Fibroblast of upper back skin (primary cell): ENCODE data around the gene RCL1.

Source experiments
- DNase-seq: peaks from one replicate; pipeline ENCODE4 v3.0.0-alpha.2; 2013

Gene RCL1

DNA sequence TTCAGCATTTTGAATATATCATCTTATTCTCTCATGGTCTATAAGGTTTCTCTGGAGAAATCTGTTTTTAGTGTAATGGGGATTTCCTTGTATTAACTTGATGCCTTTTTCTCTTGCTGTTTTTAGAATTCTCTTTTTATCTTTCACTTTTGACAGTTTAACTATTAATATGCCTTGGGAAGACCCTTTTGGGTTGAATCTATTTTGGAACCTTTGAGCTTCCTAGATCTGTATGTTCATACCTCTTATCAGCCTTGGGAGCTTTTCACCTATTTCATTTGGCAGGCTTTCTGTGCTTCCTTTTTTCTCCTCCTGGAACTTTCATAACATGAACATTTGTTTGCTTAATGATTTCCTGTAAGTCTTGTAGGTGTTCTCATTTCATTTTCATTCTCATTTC is 22.2 kb downstream of the RCL1 start:
- no peak for DNase-seq

DNA sequence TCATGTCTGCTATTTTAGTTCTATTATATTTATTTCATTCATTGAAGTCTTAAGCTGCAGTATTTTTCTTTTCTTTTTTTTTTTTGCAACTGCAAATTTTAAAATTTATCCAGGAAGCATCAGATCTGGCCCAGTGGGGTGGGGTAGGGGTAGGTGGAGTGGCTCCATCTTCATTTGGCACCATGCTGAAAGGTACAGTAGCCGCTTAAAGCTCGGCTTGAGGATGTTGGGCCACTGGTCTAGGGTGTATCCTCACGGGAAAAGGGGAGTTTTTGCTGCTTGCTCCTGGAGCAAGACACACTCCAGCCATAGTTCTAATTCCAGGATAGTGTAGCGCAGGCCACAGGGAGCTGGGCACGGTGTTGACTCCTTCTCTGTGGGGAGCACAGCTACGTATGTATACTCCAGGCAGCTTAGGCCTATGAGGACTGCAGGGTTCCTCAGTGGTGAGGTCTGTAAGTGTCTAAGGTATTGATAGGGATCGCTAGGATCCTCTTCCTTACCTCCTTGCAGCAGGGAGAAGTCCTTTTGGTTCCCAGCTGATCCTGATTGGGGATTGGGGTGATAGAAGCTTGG is 22.7 kb downstream of the RCL1 start:
- no peak for DNase-seq

GRCh38 chr9:4820168-4820567 is 27.4 kb downstream of the RCL1 start:
- DNase-seq = no peak

GRCh38 chr9:4821133-4821532 is 28.4 kb downstream of the RCL1 start:
- DNase-seq = no peak

GRCh38 chr9:4822057-4822456 is 29.3 kb downstream of the RCL1 start:
- no peak for DNase-seq

DNA sequence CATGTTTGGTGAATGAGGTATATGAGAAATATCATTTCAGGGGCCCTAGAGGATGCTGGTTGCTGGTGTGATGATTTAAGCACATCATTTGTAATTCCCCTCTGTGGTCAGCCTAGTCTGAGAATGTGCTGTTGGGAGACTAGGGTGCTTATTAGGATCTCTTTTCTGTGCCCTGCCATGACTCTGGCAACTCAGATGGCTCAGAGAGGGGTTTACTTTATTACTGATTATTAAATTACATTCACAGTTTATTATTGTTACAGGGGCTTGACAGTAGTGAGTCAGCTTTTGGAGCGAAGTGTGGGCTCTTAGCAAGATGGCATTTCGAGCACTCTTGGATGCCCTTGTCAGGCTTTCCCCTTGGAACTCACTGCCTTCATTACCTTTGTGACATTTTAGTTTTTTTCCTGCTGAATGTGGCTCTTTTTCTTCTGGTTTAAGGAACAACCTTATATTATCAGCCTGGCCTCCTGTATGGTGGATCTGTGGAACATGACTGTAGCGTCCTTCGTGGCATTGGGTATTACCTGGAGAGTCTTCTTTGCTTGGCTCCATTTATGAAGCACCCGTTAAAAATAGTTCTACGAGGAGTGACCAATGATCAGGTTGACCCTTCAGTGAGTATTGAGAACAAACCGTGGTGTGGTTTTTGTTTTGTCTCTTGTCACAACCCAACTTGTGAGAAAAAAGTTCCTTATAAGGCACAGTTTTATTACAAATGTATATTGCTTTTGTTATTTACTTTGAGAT is 33.8 kb downstream of the RCL1 start:
- no peak for DNase-seq

GRCh38 chr9:4827224-4827623 is 34.5 kb downstream of the RCL1 start:
- DNase-seq = no peak

DNA sequence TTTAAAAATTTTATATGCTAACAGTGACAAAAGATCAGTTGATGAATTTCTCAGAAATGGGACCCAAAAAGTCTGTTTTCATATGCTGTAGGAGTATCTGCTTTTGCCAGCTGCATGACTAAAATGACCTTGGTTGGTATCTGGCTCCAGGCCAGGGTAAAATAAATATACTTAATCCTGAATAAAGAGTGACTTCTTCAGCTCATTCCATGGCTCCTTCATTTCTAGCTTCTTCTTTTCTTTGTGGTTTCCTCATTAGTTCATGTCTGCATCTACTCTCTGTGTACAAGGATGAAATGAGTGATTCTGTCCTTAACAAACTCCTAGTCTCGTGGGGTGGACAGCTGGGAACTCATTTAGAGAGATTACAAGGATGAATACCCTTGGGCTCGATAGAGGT is 36.0 kb downstream of the RCL1 start:
- peak; percentile 21 for DNase-seq

- DNase-seq = peak; percentile 25
Observed at GRCh38 chr9:4829969-4830368, 37.2 kb downstream of the RCL1 start.

- no peak for DNase-seq
Observed at GRCh38 chr9:4830699-4831098, 38.0 kb downstream of the RCL1 start.

DNA sequence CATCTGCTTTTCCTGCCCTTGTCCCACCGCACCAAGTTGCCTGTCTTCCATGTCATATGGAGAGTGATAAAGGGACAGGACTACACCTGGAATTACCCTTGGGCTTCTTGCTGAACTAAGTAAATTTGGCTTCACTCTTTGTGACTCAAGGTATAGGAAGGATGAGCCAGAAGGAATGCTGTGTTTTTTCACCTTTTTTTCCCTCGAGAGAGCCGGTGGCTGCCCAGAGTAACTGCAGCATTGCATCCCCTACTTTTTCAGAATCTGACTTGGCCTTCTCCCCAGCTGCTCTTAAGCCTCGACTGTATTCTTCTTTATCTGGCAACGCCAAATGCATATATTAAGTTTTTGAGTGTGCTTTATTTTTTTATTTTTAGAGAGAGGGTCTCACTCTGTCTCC is 38.4 kb downstream of the RCL1 start:
- no peak for DNase-seq

DNA sequence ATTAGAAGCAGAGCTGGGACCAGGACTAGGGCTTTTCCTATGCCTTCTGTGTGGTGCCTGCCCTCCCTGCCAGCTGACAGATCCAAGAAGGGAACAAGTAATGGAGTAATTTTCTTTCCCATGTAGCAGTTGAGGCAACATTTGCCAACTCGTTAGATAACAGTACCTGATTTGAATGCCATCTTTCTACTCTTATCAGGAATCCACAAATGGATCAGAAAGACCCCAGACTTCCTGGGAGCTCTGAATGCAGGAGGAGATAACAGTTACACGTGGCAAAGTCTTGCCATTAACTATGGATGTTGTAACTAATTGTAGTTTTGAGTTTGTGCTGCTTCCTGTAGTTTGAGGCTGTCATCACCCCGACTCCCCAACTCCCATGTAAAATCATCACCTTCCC is 39.2 kb downstream of the RCL1 start:
- no peak for DNase-seq

GRCh38 chr9:4832786-4833579 is 40.2 kb downstream of the RCL1 start:
- peak; percentile 90 for DNase-seq

GRCh38 chr9:4833781-4834560 is 41.2 kb downstream of the RCL1 start:
- no peak for DNase-seq

DNA sequence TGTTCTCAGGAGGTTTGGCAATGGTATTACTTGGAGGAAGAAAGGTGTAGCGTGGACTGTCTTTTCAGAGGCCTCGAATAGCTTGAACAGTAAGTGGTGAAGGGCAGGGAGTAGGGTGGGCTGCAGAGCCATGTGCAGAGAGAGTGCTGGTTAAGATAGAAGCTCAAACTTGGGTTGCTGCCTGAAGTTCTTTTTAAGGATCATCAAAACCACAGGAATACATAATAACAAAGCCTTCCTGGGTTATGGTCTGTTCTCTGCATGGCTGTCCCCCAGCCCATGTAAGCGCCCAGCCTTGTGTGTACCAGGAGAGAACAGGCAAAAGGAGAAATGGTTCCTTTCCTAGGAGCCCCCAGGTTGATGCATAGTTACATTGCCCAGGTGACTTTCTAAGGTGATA is 43.9 kb downstream of the RCL1 start:
- peak; percentile 53 for DNase-seq

DNA sequence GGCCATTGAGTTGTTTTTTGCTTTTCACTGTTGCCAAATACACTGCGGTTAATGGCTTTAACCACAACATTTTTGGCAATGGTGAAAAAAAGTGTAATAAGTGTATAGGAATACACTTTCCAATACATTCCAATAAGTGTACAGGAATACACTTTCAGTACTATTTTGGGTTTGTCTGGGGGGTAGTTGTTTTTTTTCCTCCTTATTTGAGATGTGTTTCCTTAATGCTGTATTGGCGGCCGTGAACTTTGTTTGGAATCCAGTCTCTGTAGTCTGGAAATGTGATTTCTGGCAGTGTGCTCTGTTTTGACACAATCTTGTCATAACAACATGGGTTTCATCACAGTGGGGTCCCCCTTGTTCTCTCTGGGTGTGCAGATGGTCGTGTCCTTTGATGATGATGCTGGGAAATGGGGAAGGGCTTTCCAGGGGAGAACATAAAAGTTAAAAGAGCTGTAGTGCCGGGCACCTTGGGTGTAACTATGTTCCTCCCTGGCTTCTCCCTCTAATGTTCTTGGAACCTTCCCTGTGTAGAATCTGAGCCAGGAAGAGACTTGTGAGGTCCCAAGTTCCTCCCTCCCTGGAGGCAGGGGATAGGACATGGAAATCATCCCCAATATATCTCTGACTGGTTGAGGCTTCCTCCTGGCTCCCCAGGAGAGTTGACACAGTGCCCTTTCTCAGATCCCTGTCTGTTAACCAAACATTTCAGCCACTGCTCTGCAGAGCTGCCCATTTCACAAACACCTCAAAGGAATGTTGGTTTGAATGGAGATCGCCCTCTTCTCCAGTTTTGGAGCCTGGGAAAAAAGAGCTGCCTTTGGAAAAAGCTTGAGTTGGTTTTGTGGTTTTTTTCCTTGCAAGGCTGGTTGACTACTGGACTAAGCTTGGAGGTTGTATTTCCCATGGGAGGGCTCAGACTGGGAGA is 44.8 kb downstream of the RCL1 start:
- DNase-seq = peak; percentile 96

DNA sequence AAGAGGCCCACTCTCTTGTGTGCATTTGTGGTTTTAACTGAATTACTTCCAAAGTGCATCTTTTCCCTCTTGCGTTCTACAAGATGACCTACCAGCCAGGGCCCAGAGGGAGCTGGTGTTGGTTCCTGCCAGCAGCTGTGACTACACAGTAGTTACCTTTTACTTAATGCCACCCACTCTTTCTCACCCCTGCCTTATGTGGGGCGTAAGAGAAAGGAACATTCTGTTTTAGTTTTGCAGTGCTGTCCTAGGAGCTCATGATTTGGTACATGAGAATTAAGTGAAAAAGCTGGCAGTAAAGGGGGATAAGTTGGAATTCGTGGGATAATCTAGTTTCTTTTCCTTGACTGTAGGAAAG is 45.4 kb downstream of the RCL1 start:
- no peak for DNase-seq

GRCh38 chr9:4839470-4839912 is 46.7 kb downstream of the RCL1 start:
- no peak for DNase-seq

GRCh38 chr9:4840018-4840417 is 47.3 kb downstream of the RCL1 start:
- DNase-seq = no peak

DNA sequence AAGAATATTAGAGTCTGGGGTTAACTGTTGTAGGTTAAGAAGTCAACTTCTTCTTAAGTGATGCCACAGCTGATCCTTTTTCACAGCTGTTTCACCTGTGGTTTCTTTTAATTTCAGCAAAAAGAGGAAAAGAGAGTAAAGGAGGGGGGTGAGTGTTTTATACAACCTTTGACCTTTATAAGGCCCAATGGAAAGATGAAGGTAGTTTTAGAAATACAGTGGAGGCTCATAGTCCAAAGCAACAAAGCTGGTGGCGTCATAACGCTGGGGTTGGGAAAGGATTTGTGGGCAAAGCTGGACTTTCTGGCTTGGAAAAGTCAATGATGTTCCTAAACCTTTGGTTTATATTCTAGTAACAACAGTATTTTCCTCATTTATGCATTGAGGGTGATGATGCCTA is 49.5 kb downstream of the RCL1 start:
- no peak for DNase-seq

DNA sequence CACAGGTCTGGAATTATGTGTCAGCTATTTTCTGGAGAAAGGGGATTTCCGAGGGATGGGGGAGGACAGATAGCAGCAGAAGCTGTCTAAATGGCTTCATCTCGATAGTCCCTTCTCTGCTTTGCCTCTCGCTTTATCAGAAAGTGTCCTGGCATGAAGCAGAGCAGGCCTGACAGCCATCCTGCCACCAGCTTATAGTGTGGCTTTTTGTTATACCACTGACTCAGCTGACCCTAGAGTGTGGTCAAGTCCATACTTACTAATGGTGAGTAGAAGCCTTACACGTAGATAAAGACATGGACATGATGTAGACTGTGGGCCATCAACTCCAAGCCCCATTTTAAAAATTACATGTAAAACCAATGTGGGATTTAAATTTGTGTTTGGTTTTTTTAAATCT is 50.0 kb downstream of the RCL1 start:
- DNase-seq = no peak
